Right atrium auricular region (tissue), 2 donors: ENCODE data around the gene ZNF791. TPM values are rescaled to one million over a fixed set of nuclear protein-coding genes. Genes with fewer than 3 reads are reported as not detected.
A peak's percentile ranks its signal among the peaks of the same experiment; 100 is the strongest.

ENCODE experiments used
- DNase-seq: peaks from one replicate; pipeline ENCODE4 v3.0.0-alpha.2; 2019; ENCODE audit warnings: low spot score
- H3K27ac ChIP-seq, 2 donors: fragments of 200-600 bp; sonication (generic); 1 replicate in 1 of 2; 2 replicates in 1 of 2; pipeline ENCODE4 v1.5.1; 2016 to 2019
- H3K27me3 ChIP-seq, 2 donors: fragments of 200-600 bp; sonication (generic); one replicate each; pipeline versions ENCODE4 v1.5.1 to v1.6.0; 2017 to 2019
- H3K36me3 ChIP-seq: fragments of 200-600 bp; sonication (generic); one replicate; pipeline ENCODE4 v1.5.1; 2016
- H3K4me1 ChIP-seq, 2 donors: fragments of 200-600 bp; sonication (generic); one replicate each; pipeline versions ENCODE4 v1.5.1 to v1.6.0; 2017 to 2019
- H3K4me3 ChIP-seq, 2 donors: fragments of 200-600 bp; sonication (generic); 1 replicate in 1 of 2; 2 replicates in 1 of 2; pipeline ENCODE4 v1.5.1; 2017 to 2019; ENCODE audit warnings: mild to moderate bottlenecking in 1 of 2, moderate library complexity in 1 of 2
- H3K9me3 ChIP-seq, 2 donors: fragments of 200-600 bp; sonication (generic); one replicate each; pipeline ENCODE4 v1.5.1; 2019
- total RNA-seq, 2 donors: library from RNA; depleted of rRNA; stranded (reverse); fragments of >200 nt; gene quantifications; one replicate each; pipeline ENCODE4 v1.1.0, GENCODE V29; 2016
- TF ChIP-seq, protein P1 (sequence below), 2 donors: fragments of 200-600 bp; sonication (generic); IDR thresholded peaks; one replicate each; pipeline ENCODE4 v1.5.1; 2019; ENCODE audit warnings: antibody characterized with exemption in 2 of 2

The ZNF791 gene
- total RNA-seq, 2 donors from 2014 or later = 8.2 to 10.1 TPM

DNA sequence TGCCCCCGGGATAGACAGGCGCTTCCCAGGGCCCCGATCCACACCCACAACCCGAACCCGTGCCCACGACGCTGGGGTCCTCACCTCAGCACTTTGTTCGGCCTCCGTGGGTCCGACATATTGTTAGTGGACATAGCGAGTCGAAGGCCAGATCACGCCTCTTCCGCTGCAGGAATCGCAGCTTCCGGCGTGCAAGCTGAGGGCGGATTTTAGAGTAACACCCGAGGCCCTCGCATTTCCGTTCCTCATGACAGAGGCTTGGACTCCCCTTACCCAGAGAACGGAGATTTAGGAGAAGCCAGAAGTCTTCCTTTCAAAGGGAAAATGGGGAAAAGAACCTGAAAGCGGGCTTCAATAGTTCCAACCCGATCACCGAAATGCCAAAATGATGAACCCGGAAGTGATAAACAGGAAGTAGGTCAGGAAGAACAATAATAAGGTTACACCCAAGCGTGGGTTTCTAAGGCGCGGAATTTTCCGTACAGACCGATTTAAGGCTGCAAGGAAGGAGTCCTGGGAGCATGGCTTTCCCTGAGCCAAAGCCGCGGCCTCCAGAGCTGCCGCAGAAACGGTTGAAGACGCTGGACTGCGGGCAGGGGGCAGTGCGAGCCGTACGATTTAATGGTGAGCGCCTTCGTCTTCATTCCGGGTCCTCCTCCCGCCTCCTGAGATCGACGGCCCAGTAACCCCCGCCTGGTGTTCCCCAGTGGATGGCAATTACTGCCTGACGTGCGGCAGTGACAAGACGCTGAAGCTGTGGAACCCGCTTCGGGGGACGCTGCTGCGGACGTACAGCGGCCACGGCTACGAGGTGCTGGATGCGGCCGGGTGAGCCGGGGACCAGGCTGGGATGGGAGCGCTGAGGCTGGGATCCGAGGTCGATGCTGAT, 58.8 kb downstream of the ZNF791 start:
- Histone ChIP-seq H3K27me3 (no peaks in the 10 kb centered on the region), H3K4me1 (peaks cover 0 to 41% of the 10 kb centered on the region in 2 donors), H3K27ac (peak overlapping the region; percentile 97 to 99), H3K9me3 (no peaks in the 10 kb centered on the region), H3K36me3 (peaks cover 10% of the 10 kb centered on the region), H3K4me3 (peak overlapping the region; percentile 86 to 93)
- peak; percentile 86 for DNase-seq
- TF ChIP-seq, protein P1, sequence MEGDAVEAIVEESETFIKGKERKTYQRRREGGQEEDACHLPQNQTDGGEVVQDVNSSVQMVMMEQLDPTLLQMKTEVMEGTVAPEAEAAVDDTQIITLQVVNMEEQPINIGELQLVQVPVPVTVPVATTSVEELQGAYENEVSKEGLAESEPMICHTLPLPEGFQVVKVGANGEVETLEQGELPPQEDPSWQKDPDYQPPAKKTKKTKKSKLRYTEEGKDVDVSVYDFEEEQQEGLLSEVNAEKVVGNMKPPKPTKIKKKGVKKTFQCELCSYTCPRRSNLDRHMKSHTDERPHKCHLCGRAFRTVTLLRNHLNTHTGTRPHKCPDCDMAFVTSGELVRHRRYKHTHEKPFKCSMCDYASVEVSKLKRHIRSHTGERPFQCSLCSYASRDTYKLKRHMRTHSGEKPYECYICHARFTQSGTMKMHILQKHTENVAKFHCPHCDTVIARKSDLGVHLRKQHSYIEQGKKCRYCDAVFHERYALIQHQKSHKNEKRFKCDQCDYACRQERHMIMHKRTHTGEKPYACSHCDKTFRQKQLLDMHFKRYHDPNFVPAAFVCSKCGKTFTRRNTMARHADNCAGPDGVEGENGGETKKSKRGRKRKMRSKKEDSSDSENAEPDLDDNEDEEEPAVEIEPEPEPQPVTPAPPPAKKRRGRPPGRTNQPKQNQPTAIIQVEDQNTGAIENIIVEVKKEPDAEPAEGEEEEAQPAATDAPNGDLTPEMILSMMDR (IDR thresholded peaks at IDR 0.05) = peak in 1 of 2 donors; percentile 14

DNA sequence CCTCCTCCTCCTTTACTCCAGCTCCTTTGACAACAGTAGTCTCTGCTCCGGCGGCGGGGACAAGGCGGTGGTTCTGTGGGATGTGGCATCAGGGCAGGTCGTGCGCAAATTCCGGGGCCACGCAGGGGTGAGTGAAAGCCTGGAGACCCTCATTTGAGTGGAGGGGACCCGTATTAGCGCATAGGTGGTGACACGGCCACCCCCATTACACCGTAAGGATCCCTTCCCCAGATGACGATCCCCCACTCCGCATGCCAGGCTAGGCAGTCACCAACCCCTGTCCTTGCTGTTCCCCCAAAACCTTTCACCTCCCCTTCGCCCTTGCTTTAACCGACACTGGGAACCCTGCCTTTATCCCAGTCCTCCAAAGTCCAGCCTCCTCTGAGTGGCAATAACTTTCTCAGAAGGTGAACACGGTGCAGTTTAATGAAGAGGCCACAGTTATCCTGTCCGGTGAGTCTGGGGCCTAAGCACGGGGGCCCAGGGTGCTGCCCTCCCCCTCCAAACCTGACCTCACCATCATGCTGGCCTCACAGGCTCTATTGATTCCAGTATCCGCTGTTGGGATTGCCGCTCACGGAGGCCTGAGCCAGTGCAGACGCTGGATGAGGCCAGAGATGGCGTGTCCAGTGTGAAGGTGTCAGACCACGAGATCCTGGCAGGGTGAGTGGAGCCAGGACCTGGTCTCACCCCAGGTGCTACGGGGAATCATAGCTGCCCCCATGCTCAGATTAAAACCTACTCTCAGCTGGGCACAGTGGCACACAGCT, 59.6 kb downstream of the ZNF791 start:
- Histone ChIP-seq H3K36me3 (peaks cover 18% of the 10 kb centered on the region), H3K27ac (peak overlapping the region; percentile 97 to 99), H3K4me1 (peaks cover 0 to 41% of the 10 kb centered on the region in 2 donors), H3K27me3 (no peaks in the 10 kb centered on the region), H3K9me3 (no peaks in the 10 kb centered on the region), H3K4me3 (peak overlapping the region; percentile 86 to 93)
- TF ChIP-seq, protein P1 (IDR thresholded peaks at IDR 0.05) = no peak
- DNase-seq = no peak

DNA sequence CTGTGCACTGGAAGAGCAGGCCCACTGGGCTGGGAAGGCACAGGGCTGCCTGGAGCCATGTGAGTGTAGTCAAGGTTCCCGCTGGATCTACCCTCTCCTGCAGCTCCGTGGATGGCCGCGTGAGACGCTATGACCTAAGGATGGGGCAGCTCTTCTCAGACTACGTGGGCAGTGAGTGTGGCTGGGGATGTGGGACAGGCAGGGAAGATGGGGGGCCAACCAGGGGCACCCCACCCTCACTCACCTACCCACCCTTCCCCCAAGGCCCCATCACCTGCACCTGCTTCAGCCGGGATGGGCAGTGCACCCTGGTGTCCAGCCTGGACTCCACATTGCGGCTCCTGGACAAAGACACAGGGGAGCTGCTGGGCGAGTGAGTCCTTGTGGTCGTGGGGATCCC, 62.0 kb downstream of the ZNF791 start:
- TF ChIP-seq, protein P1 (IDR thresholded peaks at IDR 0.05) = no peak
- H3K27me3 ChIP-seq = no peaks in the 10 kb centered on the region
- H3K4me3 ChIP-seq = no peak overlapping the region
- no peak overlapping the region for H3K27ac ChIP-seq
- no peak for DNase-seq
- peaks cover 38% of the 10 kb centered on the region for H3K36me3 ChIP-seq
- no peaks in the 10 kb centered on the region for H3K9me3 ChIP-seq
- H3K4me1 ChIP-seq = peaks cover 0 to 22% of the 10 kb centered on the region in 2 donors

DNA sequence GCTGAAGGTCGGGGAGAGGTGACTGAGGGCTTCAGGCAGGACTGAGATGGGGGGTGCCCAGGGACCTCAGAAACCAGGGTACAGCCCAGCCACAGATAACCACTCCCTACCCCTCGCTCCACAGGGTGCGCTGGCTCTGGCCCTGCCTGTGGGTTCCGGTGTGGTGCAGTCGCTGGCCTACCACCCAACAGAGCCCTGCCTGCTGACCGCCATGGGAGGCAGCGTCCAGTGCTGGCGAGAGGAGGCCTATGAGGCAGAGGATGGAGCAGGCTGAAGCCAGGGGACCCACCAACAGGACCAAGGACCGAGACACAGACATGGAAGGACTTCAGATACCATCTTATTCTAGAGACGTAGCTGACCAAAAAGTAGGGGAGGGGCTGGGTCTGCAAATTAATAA, 64.7 kb downstream of the ZNF791 start:
- Histone ChIP-seq H3K27me3 (no peaks in the 10 kb centered on the region), H3K4me1 (peaks cover 0 to 8% of the 10 kb centered on the region in 2 donors), H3K27ac (no peak overlapping the region), H3K9me3 (no peaks in the 10 kb centered on the region), H3K4me3 (no peak overlapping the region), H3K36me3 (peaks cover 61% of the 10 kb centered on the region)
- no peak for DNase-seq
- TF ChIP-seq, protein P1 (IDR thresholded peaks at IDR 0.05) = no peak

DNA sequence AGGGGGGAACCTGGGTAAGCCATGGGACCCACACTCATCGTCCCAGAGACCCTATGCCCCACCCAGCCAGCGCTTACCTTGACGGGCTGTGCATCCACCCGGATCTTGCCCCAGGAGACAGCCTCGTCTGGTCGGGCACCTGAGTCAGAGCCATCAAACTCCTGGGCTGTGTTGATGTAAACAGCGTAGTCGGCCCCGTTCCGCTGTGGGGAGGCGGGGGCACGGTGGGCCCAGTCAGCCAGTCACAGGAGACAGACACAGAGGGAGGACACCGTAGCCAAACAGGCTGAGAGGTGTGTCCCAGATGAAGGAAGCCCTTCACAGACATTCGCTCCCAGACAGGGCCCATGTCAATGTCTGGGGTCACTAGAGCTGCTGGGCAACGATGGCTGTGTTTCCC, 65.2 kb downstream of the ZNF791 start:
- DNase-seq = no peak
- Histone ChIP-seq H3K4me3 (no peak overlapping the region), H3K9me3 (no peaks in the 10 kb centered on the region), H3K27me3 (no peaks in the 10 kb centered on the region), H3K4me1 (peaks cover 0 to 9% of the 10 kb centered on the region in 2 donors), H3K36me3 (peaks cover 61% of the 10 kb centered on the region), H3K27ac (no peak overlapping the region)
- TF ChIP-seq, protein P1 (IDR thresholded peaks at IDR 0.05) = no peak
